ENCODE measurements around the gene PLCL2.

DNA sequence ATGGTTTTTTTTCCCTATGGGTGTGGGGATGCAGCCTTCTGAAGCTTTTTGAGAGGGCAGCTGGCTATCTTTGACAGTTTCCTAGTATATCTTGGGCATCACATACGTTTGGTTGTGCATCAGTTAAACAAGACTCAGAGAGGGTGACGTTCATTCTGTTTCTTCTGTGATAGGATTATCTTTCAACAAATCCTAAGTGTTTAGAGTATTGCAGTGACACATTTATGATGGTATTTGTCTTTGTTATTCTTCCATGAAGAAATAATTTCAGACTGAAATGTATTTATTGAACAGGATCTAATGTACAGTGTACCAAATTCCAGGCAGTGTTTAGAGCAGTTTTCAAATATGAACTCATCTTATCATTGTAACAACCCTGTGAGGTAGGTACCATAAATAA lies 114.4 kb downstream of the PLCL2 start:
- TF ChIP-seq, protein P1, sequence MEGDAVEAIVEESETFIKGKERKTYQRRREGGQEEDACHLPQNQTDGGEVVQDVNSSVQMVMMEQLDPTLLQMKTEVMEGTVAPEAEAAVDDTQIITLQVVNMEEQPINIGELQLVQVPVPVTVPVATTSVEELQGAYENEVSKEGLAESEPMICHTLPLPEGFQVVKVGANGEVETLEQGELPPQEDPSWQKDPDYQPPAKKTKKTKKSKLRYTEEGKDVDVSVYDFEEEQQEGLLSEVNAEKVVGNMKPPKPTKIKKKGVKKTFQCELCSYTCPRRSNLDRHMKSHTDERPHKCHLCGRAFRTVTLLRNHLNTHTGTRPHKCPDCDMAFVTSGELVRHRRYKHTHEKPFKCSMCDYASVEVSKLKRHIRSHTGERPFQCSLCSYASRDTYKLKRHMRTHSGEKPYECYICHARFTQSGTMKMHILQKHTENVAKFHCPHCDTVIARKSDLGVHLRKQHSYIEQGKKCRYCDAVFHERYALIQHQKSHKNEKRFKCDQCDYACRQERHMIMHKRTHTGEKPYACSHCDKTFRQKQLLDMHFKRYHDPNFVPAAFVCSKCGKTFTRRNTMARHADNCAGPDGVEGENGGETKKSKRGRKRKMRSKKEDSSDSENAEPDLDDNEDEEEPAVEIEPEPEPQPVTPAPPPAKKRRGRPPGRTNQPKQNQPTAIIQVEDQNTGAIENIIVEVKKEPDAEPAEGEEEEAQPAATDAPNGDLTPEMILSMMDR (conservative IDR thresholded peaks at IDR 0.05; ENCODE audit: low read depth in 2 of 2): no peak
- TF ChIP-seq POLR2AphosphoS5 (IDR thresholded peaks at IDR 0.05; ENCODE audit: low read depth): no peak
- no peak for TF ChIP-seq CREB1 (CRISPR knock-in tag; IDR thresholded peaks at IDR 0.05; ENCODE audit: low read depth)

Measured in GM23338 (cell line).